A549 treated with ZK216348 at 1 μM for 4 hours (cell line): ENCODE data around the gene KIAA1191. TPM values are rescaled to one million over a fixed set of nuclear protein-coding genes. Genes with fewer than 3 reads are reported as not detected.

Experiments used
- total RNA-seq: library from RNA; stranded (reverse); fragments of 200-300 nt; extraction: Qiagen RNA extraction; gene quantifications from 5 replicates; pipeline ENCODE4 v1.2.3, GENCODE V29; 2022; ENCODE audit warnings: low read depth

KIAA1191 gene, protein sequence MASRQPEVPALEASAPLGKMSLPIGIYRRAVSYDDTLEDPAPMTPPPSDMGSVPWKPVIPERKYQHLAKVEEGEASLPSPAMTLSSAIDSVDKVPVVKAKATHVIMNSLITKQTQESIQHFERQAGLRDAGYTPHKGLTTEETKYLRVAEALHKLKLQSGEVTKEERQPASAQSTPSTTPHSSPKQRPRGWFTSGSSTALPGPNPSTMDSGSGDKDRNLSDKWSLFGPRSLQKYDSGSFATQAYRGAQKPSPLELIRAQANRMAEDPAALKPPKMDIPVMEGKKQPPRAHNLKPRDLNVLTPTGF
- total RNA-seq = 63.5 to 87.1 TPM (median 76.1 TPM) in 5 replicates

DNA sequence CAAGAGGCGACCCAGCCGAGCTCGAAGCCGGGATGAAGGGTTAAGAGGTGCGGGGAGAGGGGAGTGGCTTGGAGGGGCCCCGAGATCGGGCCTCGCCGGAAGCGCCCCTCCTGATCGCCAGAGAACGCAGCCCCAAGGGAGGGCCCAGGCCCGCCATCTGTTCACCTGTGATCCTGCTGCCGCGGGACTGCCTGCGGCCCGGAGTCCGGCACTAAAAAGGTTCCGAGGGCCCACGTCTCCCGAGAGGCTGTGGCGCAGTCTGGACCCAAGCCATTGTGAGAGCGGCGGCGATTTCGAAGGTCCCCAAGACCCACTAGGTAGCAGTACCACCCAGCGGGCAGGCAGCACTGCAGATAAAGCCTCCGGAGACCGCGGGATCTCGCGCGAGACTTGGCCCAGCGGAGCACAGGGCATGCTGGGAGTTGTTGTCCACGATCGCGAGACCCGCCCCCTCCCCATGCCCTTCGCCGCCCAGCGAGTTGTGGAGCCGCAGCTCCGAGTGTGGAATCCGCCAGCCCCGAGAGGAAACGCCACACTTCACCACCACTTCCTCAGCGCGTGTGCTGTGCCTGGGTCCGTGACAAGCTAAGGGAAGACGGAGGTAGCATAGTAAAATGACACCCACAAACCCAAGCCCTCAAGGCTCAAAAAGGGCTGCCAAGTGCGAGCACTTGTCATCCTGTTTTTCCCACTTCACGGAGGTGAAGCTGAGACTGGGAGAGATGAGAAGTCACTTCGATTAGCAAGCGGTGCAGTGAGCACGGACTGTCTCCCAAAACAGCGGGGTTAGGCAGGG, at the start of gene KIAA1191:
Gene KIAA1191, minus strand, starts transcription at position 328 of the 796 bp plus-strand sequence. CDS start 2,256 bp downstream, outside the sequence.

GRCh38 chr5:176388444-176389134, 27.0 kb upstream of the KIAA1191 start, which contains the start of the genes HIGD2A and NOP16:
HIGD2A (plus strand) TSS chr5:176388751; CDS start chr5:176388820, 69 bp downstream.
NOP16 (minus strand) TSS chr5:176388598; CDS start chr5:176388539, 59 bp downstream.

DNA sequence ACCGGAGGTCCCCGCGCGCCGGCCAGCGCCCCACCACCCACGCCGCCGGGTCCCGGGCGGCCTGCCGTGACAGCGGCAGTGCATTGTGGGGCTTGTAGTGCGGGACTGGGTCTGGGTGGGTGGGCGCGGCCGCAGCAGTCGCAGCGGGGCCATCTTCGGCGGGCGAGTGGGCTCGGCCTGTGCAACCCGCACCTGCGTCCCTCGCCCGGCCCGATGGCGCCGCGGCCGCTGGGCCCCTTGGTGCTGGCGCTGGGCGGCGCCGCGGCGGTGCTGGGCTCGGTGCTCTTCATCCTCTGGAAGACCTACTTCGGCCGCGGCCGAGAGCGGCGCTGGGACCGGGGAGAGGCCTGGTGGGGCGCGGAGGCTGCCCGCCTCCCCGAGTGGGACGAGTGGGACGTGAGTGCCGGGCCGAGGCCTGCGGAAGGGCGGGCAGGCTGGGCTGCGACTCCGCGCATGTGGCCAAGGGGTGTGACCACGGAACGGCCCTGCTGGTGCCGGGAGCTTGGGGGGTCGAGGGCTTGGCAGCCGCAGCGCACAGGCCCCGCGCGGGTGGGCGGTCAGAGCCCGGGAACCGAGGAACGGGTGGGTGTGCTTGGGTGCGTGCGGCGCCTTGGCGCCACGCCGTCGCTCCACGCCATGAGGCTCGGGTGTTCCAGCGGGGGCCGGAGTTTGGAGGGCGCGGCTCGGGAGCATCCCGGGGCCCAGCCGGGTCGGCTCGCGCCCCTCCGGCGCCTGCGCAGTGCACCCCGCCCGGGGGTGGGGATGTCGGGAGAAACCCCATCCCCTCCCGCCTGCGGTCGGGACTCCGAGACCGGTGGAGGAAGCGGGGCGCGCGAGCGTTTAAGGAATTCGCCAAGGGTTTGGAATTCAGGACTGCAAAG, 4.0 kb upstream of the KIAA1191 start, which contains the start of gene ARL10:
Gene ARL10, plus strand, starts transcription at position 137 of the 881 bp plus-strand sequence. Its CDS starts 77 bp downstream, at position 214.

Other genes starting within 250 kb of the KIAA1191 start
- gene SIMC1, start 123.3 kb downstream of the KIAA1191 start, total RNA-seq = 10.9 to 14.9 TPM (median 13.5 TPM) in 5 replicates
- 0.02 to 1.2 TPM (median 0.10 TPM) in 5 replicates for gene ARL10, start 3.7 kb upstream of the KIAA1191 start, total RNA-seq
- 109 to 138 TPM (median 126 TPM) in 5 replicates for gene NOP16, start 26.8 kb upstream of the KIAA1191 start, total RNA-seq
- gene HIGD2A, start 27.0 kb upstream of the KIAA1191 start, total RNA-seq = 227 to 279 TPM (median 258 TPM) in 5 replicates
- gene CLTB, start 54.8 kb upstream of the KIAA1191 start, total RNA-seq = 75.3 to 132 TPM (median 128 TPM) in 5 replicates
- 44.2 to 53.4 TPM (median 47.5 TPM) in 5 replicates for gene FAF2, start 86.6 kb upstream of the KIAA1191 start, total RNA-seq
- gene RNF44, start 175.6 kb upstream of the KIAA1191 start, total RNA-seq = 22.0 to 41.5 TPM (median 37.5 TPM) in 5 replicates
- gene CDHR2, start 187.6 kb upstream of the KIAA1191 start, total RNA-seq = 0.05 to 0.21 TPM (median 0.09 TPM) in 4 of 5 replicates, not detected in the other
- 7.3 to 10.8 TPM (median 10.2 TPM) in 5 replicates for gene GPRIN1, start 248.4 kb upstream of the KIAA1191 start, total RNA-seq